ENCODE results near the gene CD72.

The CD72 gene

GRCh38 chr9:35618325-35618727, at the start of gene CD72:
CD72 (minus strand) TSS chr9:35618413; CDS start chr9:35618303, 110 bp downstream.
- DNase-seq (ENCODE audit: low read depth) = no peak

GRCh38 chr9:35667939-35668338, 49.7 kb upstream of the CD72 start:
- DNase-seq (ENCODE audit: low read depth) = no peak

- no peak for DNase-seq (ENCODE audit: low read depth)
Measured at GRCh38 chr9:35666549-35666948, 48.3 kb upstream of the CD72 start.

GRCh38 chr9:35666045-35666444, 47.8 kb upstream of the CD72 start:
- no peak for DNase-seq (ENCODE audit: low read depth)

GRCh38 chr9:35665471-35665818, 47.2 kb upstream of the CD72 start:
- DNase-seq (ENCODE audit: low read depth) = no peak

- no peak for DNase-seq (ENCODE audit: low read depth)
Measured at GRCh38 chr9:35664531-35665470, 46.6 kb upstream of the CD72 start, which contains the start of gene ARHGEF39. ARHGEF39 (minus strand) TSS chr9:35665195; CDS start chr9:35665169, 26 bp downstream.

GRCh38 chr9:35662437-35662836, 44.2 kb upstream of the CD72 start:
- DNase-seq (ENCODE audit: low read depth) = no peak

- no peak for DNase-seq (ENCODE audit: low read depth)
Measured at GRCh38 chr9:35661756-35662350, 43.6 kb upstream of the CD72 start.

GRCh38 chr9:35660966-35661415, 42.8 kb upstream of the CD72 start:
- DNase-seq (ENCODE audit: low read depth) = no peak

GRCh38 chr9:35659340-35659739, 41.1 kb upstream of the CD72 start:
- no peak for DNase-seq (ENCODE audit: low read depth)

- no peak for DNase-seq (ENCODE audit: low read depth)
Measured at GRCh38 chr9:35658968-35659220, 40.7 kb upstream of the CD72 start.

GRCh38 chr9:35658137-35658967, 40.1 kb upstream of the CD72 start, which contains the start of gene CCDC107:
CCDC107 (plus strand) TSS chr9:35658292; CDS start chr9:35658380, 88 bp downstream.
- no peak for DNase-seq (ENCODE audit: low read depth)

GRCh38 chr9:35657546-35658136, 39.4 kb upstream of the CD72 start, which contains the start of gene RMRP:
RMRP (minus strand) TSS chr9:35658019.
- peak; percentile 96 for DNase-seq (ENCODE audit: low read depth)

- DNase-seq (ENCODE audit: low read depth) = no peak
Measured at GRCh38 chr9:35656831-35657545, 38.8 kb upstream of the CD72 start.

GRCh38 chr9:35656348-35656747, 38.1 kb upstream of the CD72 start:
- DNase-seq (ENCODE audit: low read depth) = no peak

GRCh38 chr9:35653611-35654010, 35.4 kb upstream of the CD72 start:
- DNase-seq (ENCODE audit: low read depth) = no peak

- DNase-seq (ENCODE audit: low read depth) = no peak
Measured at GRCh38 chr9:35652829-35653209, 34.6 kb upstream of the CD72 start.

GRCh38 chr9:35651956-35652828, 34.0 kb upstream of the CD72 start:
- DNase-seq (ENCODE audit: low read depth) = no peak

- DNase-seq (ENCODE audit: low read depth) = no peak
Measured at GRCh38 chr9:35650341-35651158, 32.3 kb upstream of the CD72 start, which contains the start of gene SIT1. SIT1 (minus strand) TSS chr9:35650931; CDS start chr9:35650853, 78 bp downstream.
